ENCODE results near the gene SLC35F2. TPM values are rescaled to one million over a fixed set of nuclear protein-coding genes. Genes with fewer than 3 reads are reported as not detected.
"Not testable (repeated sequence)": the region's sequence is repeated elsewhere in the genome, so short reads cannot be mapped to it uniquely, and the experiment has no call there.

The SLC35F2 gene
- total RNA-seq, 1 donor from 2014 or later = 72.7 TPM

DNA sequence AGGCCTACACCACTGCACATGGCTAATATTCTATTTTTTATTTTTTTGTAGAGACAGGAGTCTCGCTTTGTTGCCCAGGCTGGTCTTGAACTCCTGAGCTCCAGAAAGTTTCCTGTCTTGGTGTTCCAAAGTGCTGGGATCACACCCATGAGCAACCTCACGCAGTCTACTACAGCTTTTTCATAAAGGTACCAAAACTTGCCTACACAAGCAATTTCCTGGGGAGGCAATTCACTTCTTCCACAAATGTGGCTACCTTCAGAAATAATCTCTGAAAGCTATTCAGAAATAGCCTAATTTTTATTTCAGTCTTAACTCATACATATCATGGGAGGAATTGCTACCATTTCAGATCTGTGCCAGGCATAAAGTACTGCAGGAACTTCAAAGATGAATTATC is 11.4 kb downstream of the SLC35F2 start:
- DNase-seq (ENCODE audit: low read depth) = no peak
- TF ChIP-seq, protein P1, sequence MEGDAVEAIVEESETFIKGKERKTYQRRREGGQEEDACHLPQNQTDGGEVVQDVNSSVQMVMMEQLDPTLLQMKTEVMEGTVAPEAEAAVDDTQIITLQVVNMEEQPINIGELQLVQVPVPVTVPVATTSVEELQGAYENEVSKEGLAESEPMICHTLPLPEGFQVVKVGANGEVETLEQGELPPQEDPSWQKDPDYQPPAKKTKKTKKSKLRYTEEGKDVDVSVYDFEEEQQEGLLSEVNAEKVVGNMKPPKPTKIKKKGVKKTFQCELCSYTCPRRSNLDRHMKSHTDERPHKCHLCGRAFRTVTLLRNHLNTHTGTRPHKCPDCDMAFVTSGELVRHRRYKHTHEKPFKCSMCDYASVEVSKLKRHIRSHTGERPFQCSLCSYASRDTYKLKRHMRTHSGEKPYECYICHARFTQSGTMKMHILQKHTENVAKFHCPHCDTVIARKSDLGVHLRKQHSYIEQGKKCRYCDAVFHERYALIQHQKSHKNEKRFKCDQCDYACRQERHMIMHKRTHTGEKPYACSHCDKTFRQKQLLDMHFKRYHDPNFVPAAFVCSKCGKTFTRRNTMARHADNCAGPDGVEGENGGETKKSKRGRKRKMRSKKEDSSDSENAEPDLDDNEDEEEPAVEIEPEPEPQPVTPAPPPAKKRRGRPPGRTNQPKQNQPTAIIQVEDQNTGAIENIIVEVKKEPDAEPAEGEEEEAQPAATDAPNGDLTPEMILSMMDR (IDR thresholded peaks at IDR 0.05; ENCODE audit: insufficient read depth, low read length, severe bottlenecking) = no peak
- H3K4me3 ChIP-seq (ENCODE audit: low read depth, low read length) = no peak overlapping the region
- FAIRE-seq = no peak
- no peaks in the 10 kb centered on the region for H3K27me3 ChIP-seq (ENCODE audit: control insufficient read depth, insufficient read depth, low read length)
- no peaks in the 10 kb centered on the region for H3K36me3 ChIP-seq (ENCODE audit: control insufficient read depth, insufficient read depth, low read length)

DNA sequence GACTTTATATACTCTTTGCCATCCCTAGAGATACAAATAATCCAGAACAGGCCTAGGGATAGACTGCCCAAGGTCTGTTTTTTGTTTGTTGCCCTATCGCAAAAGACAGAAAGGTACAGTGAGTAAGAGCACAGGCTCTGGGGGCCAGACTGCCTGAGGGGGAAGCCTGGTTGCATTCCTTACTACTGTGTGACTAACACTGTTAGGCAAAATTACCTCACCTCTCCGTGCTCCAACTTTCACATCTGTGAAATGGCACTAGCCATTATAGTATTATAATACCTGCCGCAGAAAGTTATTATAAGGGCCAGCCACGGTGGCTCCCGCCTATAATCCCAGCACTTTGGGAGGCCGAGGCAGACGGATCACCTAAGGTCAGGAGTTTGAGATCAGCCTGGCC is 14.5 kb downstream of the SLC35F2 start:
- TF ChIP-seq, protein P1 (IDR thresholded peaks at IDR 0.05; ENCODE audit: insufficient read depth, low read length, severe bottlenecking) = no peak
- peak; percentile 91 for DNase-seq (ENCODE audit: low read depth)
- Histone ChIP-seq H3K36me3 (ENCODE audit: control insufficient read depth, insufficient read depth, low read length) (no peaks in the 10 kb centered on the region), H3K4me3 (ENCODE audit: low read depth, low read length) (no peak overlapping the region), H3K27me3 (ENCODE audit: control insufficient read depth, insufficient read depth, low read length) (no peaks in the 10 kb centered on the region)
- FAIRE-seq = no peak

DNA sequence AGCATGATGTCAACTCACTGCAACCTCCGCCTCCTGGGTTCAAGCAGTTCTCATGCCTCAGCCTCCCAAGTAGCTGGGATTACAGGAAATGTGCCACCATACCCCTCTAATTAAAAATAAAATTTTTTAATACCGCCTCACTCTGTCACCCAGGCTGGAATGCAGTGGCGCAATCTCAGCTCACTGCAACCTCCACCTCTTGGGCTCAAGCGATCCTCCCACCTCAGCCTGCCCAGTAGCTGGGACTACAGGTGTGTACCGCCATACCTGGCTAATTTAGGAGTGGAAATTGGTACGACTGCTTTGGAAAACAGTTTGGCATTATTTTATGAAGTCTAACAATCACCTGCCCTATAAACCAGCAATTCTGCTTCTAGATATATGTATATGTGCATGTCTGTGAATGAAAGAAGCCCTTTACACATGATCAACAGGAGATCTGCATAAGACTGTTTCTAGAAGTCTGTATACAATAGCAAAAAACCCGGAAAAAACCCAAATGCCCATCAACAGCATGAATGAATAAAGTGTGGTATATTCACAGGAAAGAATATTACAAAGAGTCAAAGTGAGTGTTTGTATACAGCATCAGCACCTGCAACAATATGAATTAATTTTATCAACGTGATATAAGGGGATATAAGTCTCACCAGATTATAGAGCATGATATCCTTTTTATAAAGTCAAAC is 16.0 kb downstream of the SLC35F2 start:
- DNase-seq (ENCODE audit: low read depth) = no peak
- no peaks in the 10 kb centered on the region for H3K36me3 ChIP-seq (ENCODE audit: control insufficient read depth, insufficient read depth, low read length)
- no peak overlapping the region for H3K4me3 ChIP-seq (ENCODE audit: low read depth, low read length)
- FAIRE-seq = no peak
- H3K27me3 ChIP-seq (ENCODE audit: control insufficient read depth, insufficient read depth, low read length) = no peaks in the 10 kb centered on the region
- TF ChIP-seq, protein P1 (IDR thresholded peaks at IDR 0.05; ENCODE audit: insufficient read depth, low read length, severe bottlenecking) = no peak

DNA sequence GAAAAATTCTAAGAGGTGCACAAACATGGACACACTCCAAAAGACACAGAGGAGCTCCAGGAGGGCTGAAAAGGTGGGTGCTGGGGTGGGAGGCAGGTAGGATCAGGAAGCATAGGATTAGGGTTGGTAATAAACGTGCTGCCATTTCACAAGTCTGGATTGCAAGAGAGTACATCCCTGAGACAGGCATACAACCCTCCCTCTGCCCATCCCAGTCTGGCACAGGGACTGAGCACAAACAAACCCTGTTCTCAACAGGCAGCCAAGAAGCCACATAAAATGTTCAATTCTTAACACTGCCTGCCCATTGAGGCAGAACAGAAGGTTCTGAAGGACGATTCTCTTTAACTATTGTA is 18.5 kb downstream of the SLC35F2 start:
- peak; percentile 52 for DNase-seq (ENCODE audit: low read depth)
- TF ChIP-seq, protein P1 (IDR thresholded peaks at IDR 0.05; ENCODE audit: insufficient read depth, low read length, severe bottlenecking) = no peak
- no peaks in the 10 kb centered on the region for H3K27me3 ChIP-seq (ENCODE audit: control insufficient read depth, insufficient read depth, low read length)
- H3K36me3 ChIP-seq (ENCODE audit: control insufficient read depth, insufficient read depth, low read length) = no peaks in the 10 kb centered on the region
- FAIRE-seq = no peak
- peak overlapping the region; percentile 10 for H3K4me3 ChIP-seq (ENCODE audit: low read depth, low read length)

DNA sequence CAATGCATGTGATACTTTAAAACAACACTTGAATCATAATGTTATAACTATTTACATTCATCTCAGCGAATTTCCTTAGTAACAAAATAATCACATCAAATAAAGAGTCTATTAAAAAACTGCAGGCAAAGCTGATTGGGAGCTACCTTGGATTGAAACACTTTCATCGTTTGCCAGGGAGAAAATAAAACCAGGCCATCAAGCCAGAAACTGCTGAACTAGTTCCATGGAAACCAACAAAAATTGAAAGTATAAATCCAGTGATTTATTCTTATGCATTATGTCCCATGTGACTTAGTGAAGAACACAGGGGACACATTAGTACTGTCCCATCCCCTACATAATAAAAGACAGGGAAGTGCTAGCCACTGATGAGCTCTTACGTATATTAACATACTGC is 21.7 kb downstream of the SLC35F2 start:
- DNase-seq (ENCODE audit: low read depth) (no peak), FAIRE-seq (no peak)
- H3K4me3 ChIP-seq (ENCODE audit: low read depth, low read length) = no peak overlapping the region
- H3K27me3 ChIP-seq (ENCODE audit: control insufficient read depth, insufficient read depth, low read length) = no peaks in the 10 kb centered on the region
- H3K36me3 ChIP-seq (ENCODE audit: control insufficient read depth, insufficient read depth, low read length) = no peaks in the 10 kb centered on the region
- TF ChIP-seq, protein P1 (IDR thresholded peaks at IDR 0.05; ENCODE audit: insufficient read depth, low read length, severe bottlenecking) = no peak

DNA sequence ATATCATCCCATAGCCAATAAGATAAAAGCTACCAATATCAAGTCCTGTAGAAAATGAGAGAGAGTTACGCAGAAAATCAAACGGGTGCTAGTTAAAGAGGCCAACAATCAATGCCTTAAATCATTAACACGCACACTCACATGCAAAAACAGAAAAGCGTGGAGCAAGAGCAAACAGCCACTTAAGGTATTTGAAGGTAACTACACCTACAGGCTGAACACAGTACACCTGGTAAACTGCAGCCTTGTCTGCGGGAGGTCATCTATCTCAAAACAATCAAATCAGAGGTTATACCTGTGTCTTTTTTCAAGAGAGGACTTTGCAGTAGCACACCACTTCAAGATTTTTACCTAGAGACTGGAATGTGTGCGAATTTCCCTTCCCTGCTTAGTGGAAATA is 23.6 kb downstream of the SLC35F2 start:
- Histone ChIP-seq H3K36me3 (ENCODE audit: control insufficient read depth, insufficient read depth, low read length) (no peaks in the 10 kb centered on the region), H3K4me3 (ENCODE audit: low read depth, low read length) (no peak overlapping the region), H3K27me3 (ENCODE audit: control insufficient read depth, insufficient read depth, low read length) (no peaks in the 10 kb centered on the region)
- TF ChIP-seq, protein P1 (IDR thresholded peaks at IDR 0.05; ENCODE audit: insufficient read depth, low read length, severe bottlenecking) = no peak
- no peak for FAIRE-seq
- no peak for DNase-seq (ENCODE audit: low read depth)

DNA sequence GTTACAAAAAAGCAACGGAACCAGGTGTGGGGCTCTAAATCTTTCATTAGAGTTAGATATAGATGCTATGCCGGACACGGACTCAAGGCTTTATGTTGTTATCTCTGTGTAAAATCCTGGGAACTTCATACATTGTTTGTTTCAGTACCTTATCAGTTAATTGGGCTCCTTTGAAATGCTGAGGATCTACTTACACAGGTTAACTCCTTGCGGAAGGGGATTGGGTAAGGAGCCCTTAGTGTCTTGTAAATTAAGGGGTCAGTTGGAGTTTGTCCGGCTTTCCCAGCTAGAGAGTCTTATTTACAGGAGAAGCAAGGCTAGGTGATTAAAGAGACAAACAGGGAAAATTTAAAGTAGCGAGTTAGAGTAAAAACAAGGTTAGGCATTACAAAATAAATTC is 24.7 kb downstream of the SLC35F2 start:
- not testable (repeated sequence) for DNase-seq (ENCODE audit: low read depth); FAIRE-seq

More for the DNA sequence above, 24.7 kb downstream of the SLC35F2 start:
- not testable (repeated sequence) for H3K27me3 ChIP-seq (ENCODE audit: control insufficient read depth, insufficient read depth, low read length); H3K36me3 ChIP-seq (ENCODE audit: control insufficient read depth, insufficient read depth, low read length); H3K4me3 ChIP-seq (ENCODE audit: low read depth, low read length)
